GM12864 (cell line): ENCODE data around the gene LAIR1.

Source experiments
- DNase-seq: peaks from one replicate; pipeline ENCODE4 v3.0.0-alpha.2; 2011; ENCODE audit warnings: low read depth
- H3K4me3 ChIP-seq: 2 replicates; pipeline ENCODE4 v1.5.1; 2011; ENCODE audit warnings: mild to moderate bottlenecking, low read depth, low read length, control low read depth
- TF ChIP-seq, protein P1 (sequence below): IDR thresholded peaks from 2 replicates; pipeline ENCODE4 v1.5.1; 2011; ENCODE audit warnings: low read depth, mild to moderate bottlenecking, moderate library complexity, low read length, control low read depth, inconsistent platforms; ENCODE audit errors: missing control alignments

LAIR1 gene

DNA sequence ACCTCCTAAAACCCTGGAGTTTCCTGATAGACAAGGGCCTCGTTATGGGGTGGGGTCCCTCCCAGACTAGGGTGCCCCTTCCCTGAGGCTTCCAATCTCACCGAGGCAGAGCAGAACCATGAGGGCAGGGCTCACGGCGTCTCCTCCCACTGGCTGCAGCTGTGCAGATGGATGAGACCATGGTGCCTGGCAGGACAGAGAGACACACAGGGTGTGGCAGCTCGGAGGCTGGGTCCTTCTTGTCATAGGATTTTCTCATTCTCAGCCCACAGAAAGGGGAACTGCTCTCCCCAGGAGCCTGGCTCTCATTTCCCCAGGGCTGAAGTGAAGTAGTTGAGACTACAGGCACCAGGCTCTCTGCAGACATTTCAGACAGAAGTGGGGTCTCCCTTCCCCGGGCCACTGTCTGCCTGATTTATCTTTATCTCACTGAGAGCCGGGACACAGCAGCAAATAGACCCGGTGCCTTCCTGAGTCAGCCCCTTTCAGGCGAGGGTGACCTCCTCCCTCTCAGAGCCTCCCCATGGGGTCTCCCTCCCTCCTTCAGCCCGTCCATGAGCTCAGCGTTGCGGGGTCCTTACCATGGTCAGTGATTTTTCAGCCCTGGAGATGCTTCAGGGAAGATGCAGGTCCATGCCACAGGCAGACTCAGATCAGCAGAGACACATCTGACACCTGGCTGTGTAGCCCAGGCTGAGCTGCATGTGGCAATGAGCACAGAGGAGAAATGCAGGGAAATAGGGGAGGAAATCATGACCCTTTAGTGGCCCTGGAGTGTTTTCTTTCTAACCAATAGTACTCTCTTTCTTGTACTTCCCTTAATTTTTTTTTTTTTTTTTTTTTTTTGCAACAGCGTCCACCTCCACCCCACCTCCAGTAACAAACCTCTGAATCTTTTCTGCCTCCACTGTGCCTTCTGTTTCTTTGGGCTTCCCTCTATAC lies 52.0 kb downstream of the LAIR1 start, which contains the start of gene LILRA5:
Gene LILRA5 (minus strand): TSS at position 731 of the 942 bp plus-strand sequence. CDS start 147 bp downstream, at position 584.
- H3K4me3 ChIP-seq: no peak within 1 kb of the TSS
- no peak for DNase-seq
- TF ChIP-seq, protein P1, sequence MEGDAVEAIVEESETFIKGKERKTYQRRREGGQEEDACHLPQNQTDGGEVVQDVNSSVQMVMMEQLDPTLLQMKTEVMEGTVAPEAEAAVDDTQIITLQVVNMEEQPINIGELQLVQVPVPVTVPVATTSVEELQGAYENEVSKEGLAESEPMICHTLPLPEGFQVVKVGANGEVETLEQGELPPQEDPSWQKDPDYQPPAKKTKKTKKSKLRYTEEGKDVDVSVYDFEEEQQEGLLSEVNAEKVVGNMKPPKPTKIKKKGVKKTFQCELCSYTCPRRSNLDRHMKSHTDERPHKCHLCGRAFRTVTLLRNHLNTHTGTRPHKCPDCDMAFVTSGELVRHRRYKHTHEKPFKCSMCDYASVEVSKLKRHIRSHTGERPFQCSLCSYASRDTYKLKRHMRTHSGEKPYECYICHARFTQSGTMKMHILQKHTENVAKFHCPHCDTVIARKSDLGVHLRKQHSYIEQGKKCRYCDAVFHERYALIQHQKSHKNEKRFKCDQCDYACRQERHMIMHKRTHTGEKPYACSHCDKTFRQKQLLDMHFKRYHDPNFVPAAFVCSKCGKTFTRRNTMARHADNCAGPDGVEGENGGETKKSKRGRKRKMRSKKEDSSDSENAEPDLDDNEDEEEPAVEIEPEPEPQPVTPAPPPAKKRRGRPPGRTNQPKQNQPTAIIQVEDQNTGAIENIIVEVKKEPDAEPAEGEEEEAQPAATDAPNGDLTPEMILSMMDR: no peak

DNA sequence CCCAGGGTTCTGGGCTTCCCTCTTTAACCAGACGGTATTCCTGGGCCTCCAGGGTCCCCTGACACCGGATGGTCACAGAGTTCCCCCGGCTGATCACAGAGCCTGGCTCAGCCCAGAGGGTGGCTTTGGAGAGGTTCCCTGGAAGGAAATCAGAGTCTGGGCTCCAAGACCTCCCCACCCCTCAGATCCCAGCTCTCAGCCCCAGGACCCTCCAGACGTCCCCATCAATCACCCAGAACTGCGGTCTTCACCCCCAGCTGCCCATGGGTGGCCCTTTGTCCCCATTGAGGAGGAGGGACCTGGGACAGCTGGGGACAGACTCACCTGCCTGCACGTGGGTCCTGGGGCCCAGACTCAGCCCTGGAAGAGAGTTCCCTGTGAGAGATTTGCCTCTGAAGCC lies 52.7 kb downstream of the LAIR1 start:
- TF ChIP-seq, protein P1: no peak

DNA sequence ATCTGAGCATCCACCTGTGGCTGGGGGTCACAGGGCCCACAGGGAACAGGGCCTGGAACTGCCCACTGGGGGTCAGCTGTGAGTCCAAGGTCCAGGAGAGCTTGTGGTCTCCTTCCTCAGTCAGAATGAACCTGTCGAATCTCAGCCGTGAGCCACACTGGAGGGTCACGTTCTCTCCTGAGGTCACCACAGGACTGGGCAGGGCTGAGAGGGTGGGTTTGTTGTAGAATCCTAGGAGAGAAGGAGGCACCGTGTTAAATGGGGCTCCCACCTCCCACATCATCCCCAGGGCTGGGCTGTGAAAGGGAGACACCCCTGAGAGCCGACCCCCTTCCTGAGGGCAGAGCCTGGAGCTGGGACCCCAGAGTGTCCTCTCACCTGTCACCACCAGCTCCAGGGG lies 53.2 kb downstream of the LAIR1 start:
- no peak for DNase-seq
- TF ChIP-seq, protein P1: no peak
- H3K4me3 ChIP-seq: no peak overlapping the region

More for the DNA sequence above, 52.7 kb downstream of the LAIR1 start:
- H3K4me3 ChIP-seq: no peak overlapping the region
- no peak for DNase-seq

DNA sequence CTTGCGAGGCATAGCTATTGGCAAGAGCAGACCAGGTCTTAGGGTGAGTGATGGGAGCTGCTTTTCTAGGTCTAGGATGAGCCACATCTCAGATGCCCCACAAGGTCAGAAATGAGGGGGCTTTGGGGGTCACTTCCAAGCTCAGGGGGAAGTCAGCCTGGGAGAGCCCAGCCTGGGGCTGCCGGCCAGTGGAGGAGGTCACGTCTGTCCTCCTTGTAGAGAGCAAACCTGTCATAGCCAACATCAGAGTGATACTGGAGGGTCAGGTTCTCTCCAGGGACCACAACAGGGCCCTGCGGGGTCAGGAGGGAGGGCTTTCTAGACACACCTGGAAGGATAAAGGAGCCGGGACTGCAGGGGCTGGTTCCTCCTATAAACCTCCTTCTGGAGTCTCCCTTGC lies 54.2 kb downstream of the LAIR1 start:
- no peak overlapping the region for H3K4me3 ChIP-seq
- TF ChIP-seq, protein P1: no peak
- no peak for DNase-seq

DNA sequence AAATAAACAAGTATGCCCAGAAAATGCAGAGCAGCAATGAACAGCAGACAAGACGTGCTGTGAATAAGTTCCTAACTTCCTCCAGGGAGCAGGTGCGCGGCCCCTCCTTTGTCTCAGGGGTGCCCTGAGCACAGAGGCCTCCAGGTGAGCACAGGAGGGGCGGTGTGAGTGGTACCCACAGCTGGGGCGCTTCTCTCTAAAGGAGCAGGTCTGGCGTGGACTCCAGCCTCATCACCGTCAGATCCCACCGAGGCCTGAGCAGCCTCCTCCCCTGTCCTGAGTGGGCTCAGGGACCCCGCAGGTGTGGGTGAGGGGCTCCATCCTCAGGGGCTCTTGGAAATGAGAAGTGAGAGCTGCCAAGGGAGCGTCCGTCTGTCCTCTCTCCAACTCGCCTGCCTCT lies 54.9 kb downstream of the LAIR1 start:
- TF ChIP-seq, protein P1: no peak
- DNase-seq: no peak
- H3K4me3 ChIP-seq: no peak overlapping the region

DNA sequence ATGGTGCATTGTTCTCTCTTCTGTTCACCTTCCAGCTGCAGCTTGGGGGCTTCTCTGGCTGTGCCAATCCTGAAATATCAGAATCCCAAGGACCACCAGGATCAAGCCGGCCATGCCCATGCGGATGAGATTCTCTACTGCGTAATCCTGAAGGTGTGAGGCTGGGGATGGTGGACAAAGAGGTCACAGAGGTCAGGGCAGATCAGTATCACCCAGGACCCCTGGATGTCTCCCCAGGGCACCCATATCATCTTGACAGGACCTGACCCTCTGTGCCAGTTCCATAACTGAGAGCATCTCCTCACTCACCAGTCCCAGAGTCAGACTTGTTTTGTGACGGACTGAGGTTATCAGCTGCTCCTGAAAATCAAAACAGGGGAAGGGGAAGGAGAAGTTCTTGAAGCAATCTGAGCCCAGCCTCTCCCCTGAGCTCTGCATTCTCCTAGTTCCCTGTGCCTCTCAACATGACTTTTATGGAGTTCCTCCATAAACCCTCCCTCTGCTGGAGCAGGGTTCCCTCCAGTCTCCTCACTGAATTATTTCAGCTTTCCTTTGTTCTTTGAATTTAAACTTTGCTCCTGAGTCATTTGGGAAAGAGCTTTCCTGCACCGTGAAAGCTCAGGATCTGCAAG lies 57.2 kb downstream of the LAIR1 start:
- TF ChIP-seq, protein P1: no peak
- no peak for DNase-seq
- no peak overlapping the region for H3K4me3 ChIP-seq

DNA sequence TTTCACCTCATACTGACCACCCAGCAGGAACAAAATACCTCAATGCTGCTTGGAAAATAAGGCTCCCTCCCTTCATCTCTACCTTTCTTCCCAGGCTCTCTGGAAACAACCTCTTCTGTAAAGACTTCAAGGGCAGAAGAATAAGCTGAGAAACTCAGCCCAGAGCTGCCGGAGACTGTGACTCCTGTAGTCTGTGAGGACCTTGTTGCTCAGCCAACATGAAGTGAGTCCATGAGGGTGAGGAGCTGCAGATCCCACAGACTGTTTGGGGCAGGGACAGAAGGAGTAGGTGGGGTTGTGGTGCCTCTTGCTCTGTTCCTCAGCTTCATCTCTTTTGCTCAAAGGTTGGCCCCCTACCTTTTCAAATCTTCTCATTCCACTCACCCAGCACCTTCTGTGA lies 59.6 kb downstream of the LAIR1 start:
- no peak for DNase-seq
- H3K4me3 ChIP-seq: no peak overlapping the region
- TF ChIP-seq, protein P1: no peak
